Activated T-cell treated with anti-CD3 and anti-CD28 coated beads, Interleukin-2, amount 50 U/mL, for 4 hours (primary cell): Measurements from ENCODE around the gene GRIN1. TPM values are rescaled to one million over a fixed set of nuclear protein-coding genes. Genes with fewer than 3 reads are reported as not detected.

Experiments used
- ATAC-seq, 2 donors: fragments of 200-7000 bp; cut with Tn5 transposase; one replicate each; pipeline ENCODE4 v1.10.0; 2021
- DNase-seq: peaks from one replicate; pipeline ENCODE4 v3.0.0-alpha.2; 2020
- H3K27me3 Mint-ChIP-seq: one replicate; pipeline ENCODE4 v1.8.0; 2021; ENCODE audit warnings: low read depth, mixed read lengths
- H3K36me3 Mint-ChIP-seq: one replicate; pipeline ENCODE4 v1.8.0; 2022; ENCODE audit warnings: mixed read lengths; ENCODE audit not compliant: insufficient read depth
- H3K4me1 Mint-ChIP-seq: one replicate; pipeline ENCODE4 v1.8.0; 2021; ENCODE audit warnings: low read depth, mixed read lengths
- H3K4me3 Mint-ChIP-seq: one replicate; pipeline ENCODE4 v1.8.0; 2021; ENCODE audit warnings: mild to moderate bottlenecking, moderate library complexity, mixed read lengths
- H3K9me3 Mint-ChIP-seq: one replicate; pipeline ENCODE4 v1.8.0; 2021; ENCODE audit warnings: mixed read lengths
- total RNA-seq, 3 donors: library from RNA; stranded (reverse); gene quantifications; one replicate each; pipeline ENCODE4 v1.2.1, GENCODE V29; 2021

GRIN1 gene
- total RNA-seq, 3 donors from 2014 or later: 0.13 to 0.26 TPM; not detected in 1

DNA sequence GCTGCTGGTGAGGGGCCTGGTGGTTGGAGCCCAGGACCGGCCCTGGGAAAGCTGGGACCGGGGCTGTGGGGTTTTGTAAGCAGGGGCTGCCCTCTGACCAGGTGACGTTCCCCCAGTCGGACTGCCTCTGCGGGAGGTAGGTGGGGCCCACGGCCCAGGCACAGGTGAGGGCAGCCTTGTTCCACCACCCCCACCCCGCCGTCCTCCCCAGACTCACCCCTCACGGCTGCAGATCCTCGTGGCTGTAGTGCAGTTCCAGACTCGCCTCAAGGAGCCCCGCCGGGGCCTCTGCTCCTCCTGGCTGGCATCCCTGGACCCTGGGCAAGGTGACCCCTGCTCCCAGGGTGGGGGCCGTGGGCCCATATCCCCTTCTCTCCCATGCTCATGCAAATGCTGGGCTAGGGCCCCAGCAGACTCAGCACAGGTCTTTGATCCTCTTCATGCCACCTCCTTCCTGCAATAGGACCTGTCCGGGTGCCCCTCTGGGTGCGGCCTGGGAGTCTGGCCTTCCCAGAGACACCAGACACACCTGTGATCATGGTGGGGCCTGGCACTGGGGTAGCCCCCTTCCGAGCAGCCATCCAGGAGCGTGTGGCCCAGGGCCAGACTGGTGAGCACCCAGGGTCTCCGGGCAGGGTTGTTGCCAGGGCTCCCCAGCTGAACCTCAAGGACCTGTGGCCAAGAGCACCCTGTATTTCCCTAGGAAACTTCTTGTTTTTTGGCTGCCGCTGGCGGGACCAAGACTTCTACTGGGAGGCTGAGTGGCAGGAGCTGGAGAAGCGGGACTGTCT is 76.4 kb downstream of the GRIN1 start:
- Mint-ChIP-seq H3K9me3 (no peaks in the 10 kb centered on the region), H3K27me3 (no peaks in the 10 kb centered on the region), H3K4me3 (no peak overlapping the region), H3K36me3 (peaks cover 2% of the 10 kb centered on the region), H3K4me1 (no peaks in the 10 kb centered on the region)
- DNase-seq (no peak), ATAC-seq (no peak)

DNA sequence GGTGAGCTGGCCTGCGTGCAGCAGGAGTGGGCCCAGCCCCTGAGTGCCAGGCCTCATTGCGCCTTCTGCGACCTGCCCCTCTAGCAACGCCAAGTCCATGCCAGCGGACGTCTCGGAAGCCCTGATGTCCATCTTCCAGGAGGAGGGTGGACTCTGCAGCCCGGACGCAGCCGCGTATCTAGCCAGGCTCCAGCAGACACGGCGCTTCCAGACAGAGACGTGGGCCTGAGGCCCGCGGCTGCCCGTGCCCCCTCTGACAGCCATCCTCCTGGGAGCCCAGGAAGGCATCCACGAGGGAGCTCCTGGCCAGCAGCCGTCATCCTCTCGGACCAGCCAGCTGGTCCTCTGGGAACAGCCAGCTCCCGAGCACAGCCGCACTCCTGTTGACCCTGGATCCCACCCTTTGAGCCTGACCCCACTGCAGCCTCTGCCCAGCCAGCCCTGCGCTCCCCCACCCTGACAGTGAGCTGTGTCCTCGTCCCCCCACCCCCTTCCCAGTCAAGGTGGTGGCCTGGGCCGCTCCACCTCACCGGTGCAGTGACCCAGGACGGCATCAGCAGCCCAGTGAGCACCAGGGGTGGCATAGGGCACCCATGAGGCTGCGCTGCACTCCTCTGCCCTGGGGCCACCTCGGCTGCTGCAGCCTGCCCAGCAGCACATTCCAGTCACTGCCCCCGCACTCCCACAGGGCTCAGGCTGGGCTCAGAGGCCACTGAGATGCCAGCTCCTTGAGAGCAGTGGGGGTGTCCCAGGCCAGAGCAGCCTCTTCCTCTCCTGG is 77.4 kb downstream of the GRIN1 start:
- Mint-ChIP-seq H3K4me3 (no peak overlapping the region), H3K27me3 (no peaks in the 10 kb centered on the region), H3K9me3 (no peaks in the 10 kb centered on the region), H3K36me3 (peaks cover 2% of the 10 kb centered on the region), H3K4me1 (no peaks in the 10 kb centered on the region)
- no peak for ATAC-seq
- no peak for DNase-seq

DNA sequence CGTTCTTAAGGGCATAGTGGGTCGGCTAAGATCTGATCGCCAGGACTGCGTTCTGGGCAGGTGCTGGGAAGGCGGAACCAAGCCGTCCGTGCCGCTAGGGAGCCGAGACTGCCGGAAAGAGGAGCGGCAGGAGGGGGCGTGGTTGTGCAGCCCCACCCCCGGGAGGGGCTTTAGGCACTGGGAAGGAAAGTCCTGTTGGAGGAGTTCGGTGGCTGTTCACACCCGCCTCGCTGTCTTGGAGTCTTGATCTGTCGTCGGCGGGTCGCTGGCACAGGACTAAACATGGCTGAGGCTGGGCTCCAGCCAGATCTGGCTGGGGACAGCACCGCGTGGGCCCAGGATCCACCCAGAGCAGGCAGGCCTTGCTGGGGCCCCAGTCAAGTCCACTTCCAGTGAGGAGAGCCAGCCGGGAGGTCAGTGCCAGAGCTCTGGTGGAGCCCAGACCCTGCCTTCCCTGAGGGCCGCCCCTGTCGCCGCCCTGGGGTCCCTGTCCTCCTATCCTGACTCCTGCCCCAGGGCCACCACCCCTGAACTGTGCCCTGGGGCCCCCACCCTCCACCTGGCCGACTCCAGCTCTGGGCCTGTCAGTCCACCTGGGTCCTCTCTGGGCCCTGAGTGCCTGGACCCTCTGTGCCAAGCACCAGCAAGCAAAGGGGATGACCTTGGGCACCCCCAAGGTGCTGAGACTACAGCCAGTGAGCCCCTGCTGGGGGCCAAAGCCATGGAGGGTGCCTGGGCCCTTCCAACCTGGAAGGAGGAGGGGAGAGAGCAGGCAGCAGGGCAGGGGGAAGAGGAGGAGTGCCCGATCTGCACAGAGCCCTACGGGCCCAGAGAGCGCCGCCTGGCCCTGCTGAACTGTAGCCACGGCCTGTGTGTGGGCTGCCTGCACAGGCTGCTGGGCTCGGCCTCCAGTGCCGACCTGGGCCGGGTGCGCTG is 78.6 kb downstream of the GRIN1 start:
- DNase-seq: no peak
- Mint-ChIP-seq H3K27me3 (no peaks in the 10 kb centered on the region), H3K4me3 (no peak overlapping the region)

DNA sequence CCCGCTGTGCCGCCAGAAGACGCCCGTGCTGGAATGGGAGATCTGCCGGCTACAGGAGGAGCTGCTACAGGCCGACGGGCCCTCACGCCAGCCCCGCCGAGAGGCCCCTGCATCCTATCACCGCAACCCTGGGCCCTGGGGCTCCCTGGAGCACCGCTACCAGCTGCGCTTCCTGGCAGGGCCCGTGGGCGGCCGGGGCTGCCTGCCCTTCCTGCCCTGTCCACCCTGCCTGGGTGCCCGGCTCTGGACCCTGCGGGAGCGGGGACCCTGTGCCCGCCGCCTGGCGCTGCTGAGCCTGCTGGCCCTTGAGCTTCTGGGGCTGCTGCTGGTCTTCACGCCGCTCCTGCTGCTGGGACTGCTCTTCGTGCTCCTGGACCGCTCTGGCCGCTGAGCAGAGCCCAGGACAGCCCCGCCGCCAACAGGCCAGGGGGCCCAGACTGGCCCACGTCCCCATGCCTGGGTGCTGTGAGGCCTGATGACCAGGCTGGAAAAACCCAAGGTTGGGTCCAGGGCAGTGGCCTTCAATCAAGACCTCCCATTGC is 79.3 kb downstream of the GRIN1 start:
- Mint-ChIP-seq H3K27me3 (no peaks in the 10 kb centered on the region), H3K9me3 (no peaks in the 10 kb centered on the region), H3K4me3 (no peak overlapping the region), H3K36me3 (peaks cover 2% of the 10 kb centered on the region), H3K4me1 (peaks cover 2% of the 10 kb centered on the region)
- no peak for DNase-seq
- ATAC-seq: no peak

More for the DNA sequence above, 78.6 kb downstream of the GRIN1 start:
- Mint-ChIP-seq H3K9me3 (no peaks in the 10 kb centered on the region), H3K36me3 (peaks cover 2% of the 10 kb centered on the region), H3K4me1 (no peaks in the 10 kb centered on the region)
- no peak for ATAC-seq

Other genes with a start within 250 kb of the GRIN1 start
- gene FBXW5, start 194.4 kb upstream of the GRIN1 start, total RNA-seq: 100 to 1,000 TPM in 1 of 3 donors, 10 to 100 TPM in 2; 84.0 to 112 (median 95.3) TPM
- gene C8G, start 193.9 kb upstream of the GRIN1 start, total RNA-seq: 1 to 10 TPM in 2 of 3 donors, under 1 TPM in 1; 0.94 to 1.4 (median 1.2) TPM
- 1 to 10 TPM in 1 of 3 donors, under 1 TPM in 2; 0.49 to 1.2 (median 0.58) TPM for gene LCN12, start 186.9 kb upstream of the GRIN1 start, total RNA-seq
- gene PTGDS, start 161.7 kb upstream of the GRIN1 start, total RNA-seq: under 1 TPM in 2 of 3 donors, not detected in 1; 0.30 to 0.51 TPM
- gene LCNL1, start 156.2 kb upstream of the GRIN1 start, total RNA-seq: not detected
- gene PAXX, start 146.7 kb upstream of the GRIN1 start, total RNA-seq: 100 to 1,000 TPM; 106 to 126 (median 123) TPM
- under 1 TPM in 2 of 3 donors, not detected in 1; 0.18 to 0.54 TPM for gene CLIC3, start 142.6 kb upstream of the GRIN1 start, total RNA-seq
- 10 to 100 TPM in 2 of 3 donors, 1 to 10 TPM in 1; 9.1 to 15.3 (median 14.3) TPM for gene ABCA2, start 110.9 kb upstream of the GRIN1 start, total RNA-seq
- gene FUT7, start 107.1 kb upstream of the GRIN1 start, total RNA-seq: 1 to 10 TPM in 1 of 3 donors, under 1 TPM in 2; 0.74 to 2.4 (median 0.81) TPM
- 10 to 100 TPM; 15.1 to 33.0 (median 23.2) TPM for gene NPDC1, start 93.0 kb upstream of the GRIN1 start, total RNA-seq
- under 1 TPM in 1 of 3 donors, not detected in 2; 0.34 TPM for gene ENTPD2, start 85.1 kb upstream of the GRIN1 start, total RNA-seq
- 1 to 10 TPM; 3.6 to 5.5 (median 4.6) TPM for gene SAPCD2, start 68.6 kb upstream of the GRIN1 start, total RNA-seq
- 1 to 10 TPM; 5.6 to 8.4 (median 7.8) TPM for gene UAP1L1, start 61.6 kb upstream of the GRIN1 start, total RNA-seq
- 10 to 100 TPM; 30.7 to 34.0 (median 33.5) TPM for gene MAN1B1, start 52.2 kb upstream of the GRIN1 start, total RNA-seq
- gene DPP7, start 24.4 kb upstream of the GRIN1 start, total RNA-seq: 100 to 1,000 TPM; 352 to 394 (median 392) TPM
- under 1 TPM in 1 of 3 donors, not detected in 2; 0.18 TPM for gene LRRC26, start 30.9 kb downstream of the GRIN1 start, total RNA-seq
- gene TMEM210, start 32.9 kb downstream of the GRIN1 start, total RNA-seq: not detected
- gene ANAPC2, start 49.4 kb downstream of the GRIN1 start, total RNA-seq: 10 to 100 TPM; 71.9 to 86.3 (median 73.3) TPM
- 100 to 1,000 TPM; 144 to 156 (median 150) TPM for gene SSNA1, start 49.5 kb downstream of the GRIN1 start, total RNA-seq
- 10 to 100 TPM; 15.4 to 15.6 (median 15.5) TPM for gene TPRN, start 61.6 kb downstream of the GRIN1 start, total RNA-seq
- gene TMEM203, start 66.5 kb downstream of the GRIN1 start, total RNA-seq: 10 to 100 TPM; 42.3 to 45.1 (median 44.4) TPM
- 10 to 100 TPM; 45.2 to 53.7 (median 50.5) TPM for gene NDOR1, start 66.5 kb downstream of the GRIN1 start, total RNA-seq
- 1 to 10 TPM; 3.3 to 6.0 (median 4.4) TPM for gene RNF208, start 83.1 kb downstream of the GRIN1 start, total RNA-seq
- gene CYSRT1, start 86.0 kb downstream of the GRIN1 start, total RNA-seq: under 1 TPM in 2 of 3 donors, not detected in 1; 0.46 to 0.50 TPM
- not detected for gene RNF224, start 88.3 kb downstream of the GRIN1 start, total RNA-seq
- gene SLC34A3, start 91.7 kb downstream of the GRIN1 start, total RNA-seq: not detected
- gene TUBB4B, start 102.1 kb downstream of the GRIN1 start, total RNA-seq: 100 to 1,000 TPM; 345 to 383 (median 380) TPM
- gene STPG3, start 112.1 kb downstream of the GRIN1 start, total RNA-seq: not detected
- 10 to 100 TPM; 72.0 to 81.1 (median 73.5) TPM for gene NELFB, start 116.2 kb downstream of the GRIN1 start, total RNA-seq
- gene TOR4A, start 138.6 kb downstream of the GRIN1 start, total RNA-seq: 1 to 10 TPM; 3.2 to 4.0 (median 3.6) TPM
- gene NRARP, start 163.1 kb downstream of the GRIN1 start, total RNA-seq: 10 to 100 TPM in 2 of 3 donors, 1 to 10 TPM in 1; 7.6 to 15.6 (median 11.6) TPM